Liver (tissue), 9 donors: ENCODE data around the gene TPR. TPM values are rescaled to one million over a fixed set of nuclear protein-coding genes. Genes with fewer than 3 reads are reported as not detected.

ENCODE experiments used
- DNase-seq: peaks from one replicate; pipeline ENCODE4 v3.0.0-alpha.2; 2017; ENCODE audit warnings: low spot score
- H3K27ac ChIP-seq, 2 donors: one replicate each; pipeline ENCODE4 v1.7.0; 2013; ENCODE audit warnings: inconsistent platforms in 2 of 2, low read length in 2 of 2, control low read depth in 1 of 2, low read depth in 1 of 2, mild to moderate bottlenecking in 1 of 2
- H3K27me3 ChIP-seq, 4 donors: one replicate each; pipeline versions ENCODE4 v1.6.1 to v1.7.0; 2013; ENCODE audit warnings: low read length in 3 of 4, inconsistent platforms in 1 of 4, mild to moderate bottlenecking in 1 of 4, moderate library complexity in 1 of 4; ENCODE audit not compliant: control insufficient read depth in 4 of 4, insufficient read depth in 4 of 4
- H3K36me3 ChIP-seq, 4 donors: one replicate each; pipeline versions ENCODE4 v1.6.1 to v1.7.0; 2013; ENCODE audit warnings: low read length in 3 of 4, mild to moderate bottlenecking in 3 of 4, low read depth in 1 of 4, moderate library complexity in 1 of 4; ENCODE audit not compliant: control insufficient read depth in 4 of 4, insufficient read depth in 3 of 4
- H3K4me1 ChIP-seq, 4 donors: one replicate each; pipeline versions ENCODE4 v1.6.1 to v1.7.0; 2013; ENCODE audit warnings: low read length in 3 of 4, mild to moderate bottlenecking in 3 of 4, moderate library complexity in 1 of 4; ENCODE audit not compliant: control insufficient read depth in 4 of 4, insufficient read depth in 4 of 4
- H3K4me3 ChIP-seq, 3 donors: one replicate each; pipeline versions ENCODE4 v1.6.1 to v1.7.0; 2013; ENCODE audit warnings: low read length in 3 of 3, control low read depth in 1 of 3, low read depth in 1 of 3, mild to moderate bottlenecking in 1 of 3
- H3K9ac ChIP-seq, 2 donors: one replicate each; pipeline ENCODE4 v1.7.0; 2013; ENCODE audit warnings: low read length in 2 of 2, mild to moderate bottlenecking in 2 of 2, moderate library complexity in 2 of 2, control low read depth in 1 of 2, low read depth in 1 of 2
- H3K9me3 ChIP-seq, 4 donors: one replicate each; pipeline versions ENCODE4 v1.6.1 to v1.7.0; 2013; ENCODE audit warnings: low read length in 3 of 4; ENCODE audit not compliant: control insufficient read depth in 4 of 4
- ATF3 ChIP-seq: IDR thresholded peaks from 2 replicates; pipeline ENCODE4 v1.6.1; 2016; ENCODE audit warnings: antibody characterized with exemption
- EGR1 ChIP-seq, 2 donors: IDR thresholded peaks; 2 replicates each; pipeline ENCODE4 v1.6.1; 2016 to 2018; ENCODE audit warnings: antibody characterized with exemption in 2 of 2, low read depth in 2 of 2
- FOXA1 ChIP-seq: IDR thresholded peaks from 2 replicates; pipeline ENCODE4 v1.6.1; 2016; ENCODE audit warnings: antibody characterized with exemption
- FOXA2 ChIP-seq: IDR thresholded peaks from 2 replicates; pipeline ENCODE4 v1.6.1; 2016; ENCODE audit warnings: antibody characterized with exemption
- GABPA ChIP-seq, 2 donors: IDR thresholded peaks in 1 of 2; conservative IDR thresholded peaks in 1 of 2; 2 replicates each; pipeline ENCODE4 v1.6.1; 2016; ENCODE audit warnings: antibody characterized with exemption in 2 of 2, mild to moderate bottlenecking in 1 of 2, moderate library complexity in 1 of 2
- HNF4A ChIP-seq, 2 donors: conservative IDR thresholded peaks; 2 replicates each; pipeline ENCODE4 v1.6.1; 2016; ENCODE audit warnings: antibody characterized with exemption in 2 of 2, mild to moderate bottlenecking in 2 of 2
- HNF4G ChIP-seq: IDR thresholded peaks from 2 replicates; pipeline ENCODE4 v1.6.1; 2016; ENCODE audit warnings: antibody characterized with exemption
- JUND ChIP-seq, 2 donors: IDR thresholded peaks; 2 replicates each; pipeline ENCODE4 v1.6.1; 2016; ENCODE audit warnings: antibody characterized with exemption in 2 of 2
- MAX ChIP-seq: IDR thresholded peaks from 2 replicates; pipeline ENCODE4 v1.6.1; 2016; ENCODE audit warnings: antibody characterized with exemption
- NR2F2 ChIP-seq: IDR thresholded peaks from 2 replicates; pipeline ENCODE4 v1.6.1; 2016; ENCODE audit warnings: antibody characterized with exemption
- RAD21 ChIP-seq, 2 donors: IDR thresholded peaks; 2 replicates each; pipeline ENCODE4 v1.6.1; 2016; ENCODE audit warnings: antibody characterized with exemption in 2 of 2, mild to moderate bottlenecking in 2 of 2
- REST ChIP-seq: IDR thresholded peaks from 2 replicates; pipeline ENCODE4 v1.6.1; 2016; ENCODE audit warnings: antibody characterized with exemption, mild to moderate bottlenecking
- SP1 ChIP-seq: IDR thresholded peaks from 2 replicates; pipeline ENCODE4 v1.6.1; 2018; ENCODE audit warnings: antibody characterized with exemption, mild to moderate bottlenecking
- TAF1 ChIP-seq: conservative IDR thresholded peaks from 2 replicates; pipeline ENCODE4 v1.6.1; 2016; ENCODE audit warnings: antibody characterized with exemption, mild to moderate bottlenecking
- YY1 ChIP-seq: IDR thresholded peaks from 2 replicates; pipeline ENCODE4 v1.6.1; 2016; ENCODE audit warnings: antibody characterized with exemption, mild to moderate bottlenecking
- ZBTB33 ChIP-seq: IDR thresholded peaks from 2 replicates; pipeline ENCODE4 v1.6.1; 2016; ENCODE audit warnings: antibody characterized with exemption
- WGBS: extraction: QIAGEN DNeasy Blood & Tissue Kit; methylation state at CpG from one replicate; pipeline ENCODE4 v1.1.7; 2013; 5-methylcytosine and 5-hydroxymethylcytosine counted together
- polyA plus RNA-seq, 2 donors: library from polyadenylated mRNA; stranded (reverse) in 1 of 2; unstranded in 1 of 2; fragments of 200-250 nt in 1 of 2; fragments of >200 nt in 1 of 2; fragmentation: Nextera tagmentation in 1 of 2; extraction: Ambion mirVana in 1 of 2; gene quantifications; one replicate each; pipeline versions ENCODE4 v1.2.1 to v1.2.3, GENCODE V29; 2013 to 2015
- total RNA-seq, 2 donors: library from RNA; depleted of rRNA; stranded (reverse); fragments of >200 nt; gene quantifications; one replicate each; pipeline ENCODE4 v1.2.3, GENCODE V29; 2014
- donor health status: healthy.
- donor health status: healthy.
- donor health status: healthy.
- donor health status: healthy.
- donor health status: healthy.

TPR gene
- total and polyA plus RNA-seq, 4 donors = 8.1 to 45.1 (median 39.2) TPM

GRCh38 chr1:186340772-186341171 lies 34.3 kb downstream of the TPR start:
- H3K27ac ChIP-seq = no peak overlapping the region
- no peak overlapping the region for H3K9ac ChIP-seq
- no peaks in the 10 kb centered on the region for H3K27me3 ChIP-seq
- TF ChIP-seq RAD21 (IDR thresholded peaks at IDR 0.05) = no peak
- no peak for TF ChIP-seq ATF3
- TF ChIP-seq SP1 = no peak
- no peak for TF ChIP-seq JUND (IDR thresholded peaks at IDR 0.05)
- no peak for TF ChIP-seq YY1
- TF ChIP-seq REST = no peak
- no peak for TF ChIP-seq HNF4G
- no peak for TF ChIP-seq MAX
- TF ChIP-seq EGR1 (IDR thresholded peaks at IDR 0.05; ENCODE audit: low read depth in 2 of 2) = no peak
- no peak for TF ChIP-seq NR2F2
- no peak for TF ChIP-seq FOXA1
- no peak for TF ChIP-seq TAF1
- no peak for TF ChIP-seq FOXA2
- TF ChIP-seq HNF4A (conservative IDR thresholded peaks at IDR 0.05) = no peak
- TF ChIP-seq GABPA (IDR thresholded peaks at IDR 0.05 in 1 of 2, conservative IDR thresholded peaks at IDR 0.05 in 1 of 2) = no peak
- no peak for DNase-seq
- no peak overlapping the region for H3K4me3 ChIP-seq
- 94% methylated on average over 5 of the region's 5 CpGs for WGBS
- H3K36me3 ChIP-seq = peaks cover 16 to 83% (median 81%) of the 10 kb centered on the region in 4 donors
- H3K9me3 ChIP-seq = no peaks in the 10 kb centered on the region
- H3K4me1 ChIP-seq = no peaks in the 10 kb centered on the region

GRCh38 chr1:186337554-186337953 lies 37.5 kb downstream of the TPR start:
- H3K4me3 ChIP-seq = no peak overlapping the region
- no peak overlapping the region for H3K27ac ChIP-seq
- DNase-seq = no peak
- no peaks in the 10 kb centered on the region for H3K9me3 ChIP-seq
- peaks cover 13 to 87% (median 81%) of the 10 kb centered on the region in 4 donors for H3K36me3 ChIP-seq
- H3K9ac ChIP-seq = no peak overlapping the region
- H3K4me1 ChIP-seq = no peaks in the 10 kb centered on the region
- no peaks in the 10 kb centered on the region for H3K27me3 ChIP-seq
- WGBS = 98% methylated on average over 2 of the region's 2 CpGs
- TF ChIP-seq YY1 = no peak
- TF ChIP-seq HNF4G = no peak
- TF ChIP-seq ATF3 = no peak
- TF ChIP-seq ZBTB33 = no peak
